Adrenal gland (tissue), 5 donors: ENCODE data around the gene CLTRN.

Experiments
- POLR2A ChIP-seq, 2 donors: fragments of 450-650 bp; IDR thresholded peaks; one replicate each; pipeline ENCODE4 v1.6.1; 2017; ENCODE audit warnings: antibody characterized with exemption in 2 of 2, mild to moderate bottlenecking in 2 of 2, moderate library complexity in 1 of 2
- TF ChIP-seq, protein P1 (sequence below), 6 experiments: fragments of 450-650 bp in 4 of 6; fragments of 200-600 bp in 2 of 6; sonication (generic) in 1 of 6; IDR thresholded peaks; 1 replicate in 5 of 6; 2 replicates in 1 of 6; pipeline versions ENCODE4 v1.5.1 to v1.8.0; 2016 to 2021; ENCODE audit warnings: antibody characterized with exemption in 6 of 6, mild to moderate bottlenecking in 2 of 6, moderate library complexity in 1 of 6
- donor health status: DM: no; HTN: no; CAD: no.

DNA sequence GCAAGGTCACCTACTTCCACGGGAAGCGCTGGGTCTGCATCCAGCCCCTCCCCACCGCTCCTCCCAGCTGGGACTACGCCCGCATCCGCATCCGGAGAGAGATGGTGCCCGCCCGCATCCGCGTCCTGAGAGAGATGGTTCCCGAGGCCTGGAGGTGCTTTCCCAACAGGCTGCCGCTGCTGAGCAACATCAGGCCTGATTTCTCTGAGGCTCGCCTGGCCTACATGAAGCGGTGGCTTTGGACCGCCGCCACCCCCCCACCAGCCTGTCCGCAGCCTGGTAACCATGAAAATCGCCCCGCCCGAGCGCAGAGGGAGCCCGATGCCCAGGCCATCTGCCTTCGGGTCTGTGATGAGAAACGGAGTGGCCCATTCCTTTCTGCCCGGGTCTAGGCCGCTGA, 18.1 kb downstream of the CLTRN start:
- TF ChIP-seq, protein P1, sequence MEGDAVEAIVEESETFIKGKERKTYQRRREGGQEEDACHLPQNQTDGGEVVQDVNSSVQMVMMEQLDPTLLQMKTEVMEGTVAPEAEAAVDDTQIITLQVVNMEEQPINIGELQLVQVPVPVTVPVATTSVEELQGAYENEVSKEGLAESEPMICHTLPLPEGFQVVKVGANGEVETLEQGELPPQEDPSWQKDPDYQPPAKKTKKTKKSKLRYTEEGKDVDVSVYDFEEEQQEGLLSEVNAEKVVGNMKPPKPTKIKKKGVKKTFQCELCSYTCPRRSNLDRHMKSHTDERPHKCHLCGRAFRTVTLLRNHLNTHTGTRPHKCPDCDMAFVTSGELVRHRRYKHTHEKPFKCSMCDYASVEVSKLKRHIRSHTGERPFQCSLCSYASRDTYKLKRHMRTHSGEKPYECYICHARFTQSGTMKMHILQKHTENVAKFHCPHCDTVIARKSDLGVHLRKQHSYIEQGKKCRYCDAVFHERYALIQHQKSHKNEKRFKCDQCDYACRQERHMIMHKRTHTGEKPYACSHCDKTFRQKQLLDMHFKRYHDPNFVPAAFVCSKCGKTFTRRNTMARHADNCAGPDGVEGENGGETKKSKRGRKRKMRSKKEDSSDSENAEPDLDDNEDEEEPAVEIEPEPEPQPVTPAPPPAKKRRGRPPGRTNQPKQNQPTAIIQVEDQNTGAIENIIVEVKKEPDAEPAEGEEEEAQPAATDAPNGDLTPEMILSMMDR (IDR thresholded peaks at IDR 0.05) = no peak
- no peak for TF ChIP-seq POLR2A (IDR thresholded peaks at IDR 0.05)
